Measurements from ENCODE around the gene ANKRD12.

GRCh38 chr18:9323750-9324445, 187.3 kb downstream of the ANKRD12 start:
- no peak for TF ChIP-seq CTCF (IDR thresholded peaks at IDR 0.05)
- TF ChIP-seq POLR2A (IDR thresholded peaks at IDR 0.05): no peak

Data from esophagus squamous epithelium (tissue), 4 donors.